Measurements from ENCODE around the gene SIGLEC5.

- TF ChIP-seq CTCF (IDR thresholded peaks at IDR 0.05) (no peak), POLR2A (IDR thresholded peaks at IDR 0.05) (no peak), POLR2AphosphoS5 (IDR thresholded peaks at IDR 0.05; ENCODE audit: insufficient read depth in 1 of 2, low read depth in 1 of 2) (no peak)
Measured at GRCh38 chr19:51637362-51637978, 7.3 kb upstream of the SIGLEC5 start.
